Activated T-helper 2 cell treated with anti-CD3 and anti-CD28 coated beads, Interferon-gamma antibody, Interleukin-2, Interleukin-4, amounts not matched to agents 10 μg/mL and 5 μg/mL and 100 μg/mL, durations not matched to agents 14 hours and 24 hours and 36 hours (primary cell): ENCODE data around the gene STX1B. TPM values are rescaled to one million over a fixed set of nuclear protein-coding genes. Genes with fewer than 3 reads are reported as not detected.
A peak's percentile ranks its signal among the peaks of the same experiment; 100 is the strongest.

Experiments used
- DNase-seq: peaks from one replicate; pipeline ENCODE4 v3.0.0; 2021; ENCODE audit warnings: low spot score
- H3K27ac Mint-ChIP-seq: one replicate; pipeline ENCODE4 v1.8.0; 2021; ENCODE audit warnings: mixed read lengths
- H3K27me3 Mint-ChIP-seq: one replicate; pipeline ENCODE4 v1.8.0; 2021; ENCODE audit warnings: low read depth, mixed read lengths
- H3K36me3 Mint-ChIP-seq: one replicate; pipeline ENCODE4 v1.8.0; 2021; ENCODE audit warnings: low read depth, mixed read lengths
- H3K4me1 Mint-ChIP-seq: one replicate; pipeline ENCODE4 v1.8.0; 2021; ENCODE audit warnings: low read depth, mixed read lengths
- H3K4me3 Mint-ChIP-seq: one replicate; pipeline ENCODE4 v1.8.0; 2021; ENCODE audit warnings: low read depth, mild to moderate bottlenecking, moderate library complexity, mixed read lengths
- H3K9me3 Mint-ChIP-seq: one replicate; pipeline ENCODE4 v1.8.0; 2021; ENCODE audit warnings: mixed read lengths
- intact Hi-C: fragments of 100-400 bp; cut with micrococcal nuclease; formaldehyde crosslinking; loops from one replicate; pipeline ENCODE4 v1.15.1; 2023
- total RNA-seq: library from RNA; stranded (reverse); gene quantifications from 2 replicates; pipeline ENCODE4 v1.2.3, GENCODE V29; 2022

STX1B gene
- total RNA-seq, 1 donor from 2014 or later: 0.57 TPM

DNA sequence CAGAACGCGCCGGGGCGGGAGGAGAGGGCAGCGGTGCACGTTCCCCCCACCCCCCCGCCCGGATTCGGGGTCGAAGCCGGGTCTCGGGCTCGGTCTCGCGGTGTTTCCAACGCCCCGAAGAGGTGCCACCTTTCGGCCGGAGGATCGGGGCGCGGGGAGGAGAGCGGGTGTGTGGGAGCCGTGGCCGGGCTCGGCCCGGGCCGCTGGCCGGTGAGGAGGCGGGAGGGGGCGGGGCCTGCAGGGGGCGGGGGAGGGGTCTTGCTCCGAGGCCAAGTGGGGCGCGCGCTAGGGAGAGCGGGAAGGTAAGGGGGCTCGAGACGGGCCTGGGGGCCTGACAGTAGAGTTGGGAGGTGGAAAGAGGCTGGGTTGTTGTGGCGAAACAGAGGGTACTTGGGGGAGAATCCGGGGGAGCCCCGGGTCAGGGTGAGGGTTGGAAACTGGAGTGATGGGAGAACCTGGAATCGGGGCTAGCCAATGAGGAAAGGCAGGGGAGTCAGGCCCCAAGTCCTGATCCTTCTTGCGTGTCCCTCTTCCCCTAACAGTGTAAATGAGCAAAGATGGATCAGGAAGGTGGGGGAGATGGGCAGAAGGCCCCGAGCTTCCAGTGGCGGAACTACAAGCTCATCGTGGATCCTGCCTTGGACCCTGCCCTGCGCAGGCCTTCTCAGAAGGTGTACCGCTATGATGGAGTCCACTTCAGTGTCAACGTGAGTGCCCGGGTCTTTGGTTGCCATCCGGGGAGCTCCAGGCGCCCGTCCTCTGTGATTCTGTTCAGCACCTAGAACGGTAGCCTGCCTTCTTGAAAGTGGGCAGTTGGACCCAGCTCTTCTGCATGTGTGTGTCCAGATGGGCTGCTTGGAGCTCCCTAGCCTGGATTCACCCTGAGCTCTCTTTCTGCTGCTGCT is 52.0 kb downstream of the STX1B start:
- DNase-seq: no peak
- peaks cover 55% of the 10 kb centered on the region for H3K36me3 Mint-ChIP-seq

GRCh38 chr16:30957456-30958174 is 52.8 kb downstream of the STX1B start, which contains the start of gene SETD1A:
Gene SETD1A, plus strand, starts transcription at chr16:30957754. Its CDS starts 978 bp downstream, at chr16:30958732.
- Mint-ChIP-seq H3K4me3 (peak within 1 kb of the TSS; percentile 95), H3K36me3 (peaks cover 49% of the 10 kb centered on the region), H3K9me3 (no peaks in the 10 kb centered on the region), H3K27ac (peak within 1 kb of the TSS; percentile 99), H3K4me1 (peaks cover 26% of the 10 kb centered on the region), H3K27me3 (no peaks in the 10 kb centered on the region)
- DNase-seq: peak; percentile 94
- intact Hi-C loops: loop anchor here (1.0 to 10.0 kb wide), 7 partner anchors 34 to 920 kb away; partner anchors contain the start of genes ARMC5, CFAP119, FBXL19 and FUS

More for the DNA sequence above, 52.0 kb downstream of the STX1B start:
- Mint-ChIP-seq H3K27me3 (no peaks in the 10 kb centered on the region), H3K4me3 (peak overlapping the region; percentile 93), H3K27ac (peak overlapping the region; percentile 88), H3K9me3 (no peaks in the 10 kb centered on the region), H3K4me1 (peaks cover 26% of the 10 kb centered on the region)
- intact Hi-C loops: loop anchor here (5.0 to 10.0 kb wide), 2 partner anchors 226 to 919 kb away; partner anchors contain the start of gene FUS

- Mint-ChIP-seq H3K36me3 (peaks cover 42% of the 10 kb centered on the region), H3K4me3 (peak overlapping the region; percentile 95), H3K9me3 (no peaks in the 10 kb centered on the region), H3K27me3 (no peaks in the 10 kb centered on the region), H3K27ac (peak overlapping the region; percentile 99), H3K4me1 (peaks cover 26% of the 10 kb centered on the region)
- intact Hi-C loops: loop anchor here (1.0 to 10.0 kb wide), 7 partner anchors 34 to 920 kb away; partner anchors contain the start of genes ARMC5, CFAP119, FBXL19 and FUS
- DNase-seq: peak; percentile 81
Observed at GRCh38 chr16:30956601-30957455, 53.6 kb downstream of the STX1B start.

DNA sequence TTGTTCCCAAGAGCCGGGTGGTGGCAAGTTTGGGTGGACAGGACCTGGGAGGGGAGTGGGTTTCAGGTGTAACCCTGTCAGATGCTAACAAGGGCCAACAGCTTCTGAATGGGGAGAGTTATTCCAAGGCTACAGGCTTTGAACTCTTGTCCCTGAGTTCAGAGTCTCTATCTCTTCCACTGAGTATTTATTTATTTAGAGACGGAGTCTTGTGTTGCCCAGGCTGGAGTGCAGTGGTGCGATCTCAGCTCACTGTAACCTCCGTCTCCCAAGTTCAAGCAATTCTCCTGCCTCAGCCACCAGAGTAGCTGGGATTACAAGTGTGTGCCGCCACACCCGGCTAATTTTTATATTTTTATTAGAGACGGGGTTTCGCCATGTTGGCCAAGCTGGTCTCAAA is 55.4 kb downstream of the STX1B start:
- intact Hi-C loops: loop anchor here (5.0 to 10.0 kb wide), 2 partner anchors 230 to 922 kb away; partner anchors contain the start of gene FUS
- no peak overlapping the region for H3K4me3 Mint-ChIP-seq

GRCh38 chr16:30953511-30954124 is 56.8 kb downstream of the STX1B start:
- Mint-ChIP-seq H3K9me3 (no peaks in the 10 kb centered on the region), H3K27ac (no peak overlapping the region), H3K27me3 (no peaks in the 10 kb centered on the region), H3K36me3 (peaks cover 13% of the 10 kb centered on the region), H3K4me3 (no peak overlapping the region), H3K4me1 (peaks cover 21% of the 10 kb centered on the region)
- intact Hi-C loops: loop anchor here (10.0 kb wide), 1 partner anchor 231 kb away; the partner anchor contains the start of gene FUS
- peak; percentile 42 for DNase-seq

More for the DNA sequence above, 55.4 kb downstream of the STX1B start:
- Mint-ChIP-seq H3K27ac (peak overlapping the region; percentile 42), H3K9me3 (no peaks in the 10 kb centered on the region), H3K36me3 (peaks cover 26% of the 10 kb centered on the region), H3K27me3 (no peaks in the 10 kb centered on the region), H3K4me1 (peaks cover 32% of the 10 kb centered on the region)
- no peak for DNase-seq

DNA sequence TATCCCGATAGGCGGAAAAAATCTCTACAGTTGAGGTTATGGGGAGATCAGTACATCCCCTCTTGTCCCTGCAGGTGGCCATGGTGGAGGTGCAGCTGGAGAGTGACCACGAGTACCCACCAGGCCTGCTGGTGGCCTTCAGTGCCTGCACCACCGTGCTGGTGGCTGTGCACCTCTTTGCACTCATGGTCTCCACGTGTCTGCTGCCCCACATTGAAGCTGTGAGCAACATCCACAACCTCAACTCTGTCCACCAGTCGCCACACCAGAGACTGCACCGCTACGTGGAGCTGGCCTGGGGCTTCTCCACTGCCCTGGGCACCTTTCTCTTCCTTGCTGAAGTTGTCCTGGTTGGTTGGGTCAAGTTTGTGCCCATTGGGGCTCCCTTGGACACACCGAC is 57.3 kb downstream of the STX1B start:
- H3K27me3 Mint-ChIP-seq: no peaks in the 10 kb centered on the region
- no peak for DNase-seq
- no peaks in the 10 kb centered on the region for H3K9me3 Mint-ChIP-seq
- no peak overlapping the region for H3K27ac Mint-ChIP-seq
- H3K4me1 Mint-ChIP-seq: peaks cover 18% of the 10 kb centered on the region
- intact Hi-C loops: loop anchor here (10.0 kb wide), 1 partner anchor 232 kb away; the partner anchor contains the start of gene FUS
- peaks cover 10% of the 10 kb centered on the region for H3K36me3 Mint-ChIP-seq
- no peak overlapping the region for H3K4me3 Mint-ChIP-seq

- peaks cover 15% of the 10 kb centered on the region for H3K36me3 Mint-ChIP-seq
- intact Hi-C loops: loop anchor here (10.0 kb wide), 1 partner anchor 233 kb away; the partner anchor contains the start of gene FUS
- H3K27me3 Mint-ChIP-seq: no peaks in the 10 kb centered on the region
- H3K4me1 Mint-ChIP-seq: peaks cover 18% of the 10 kb centered on the region
- DNase-seq: no peak
- H3K27ac Mint-ChIP-seq: no peak overlapping the region
- no peaks in the 10 kb centered on the region for H3K9me3 Mint-ChIP-seq
- H3K4me3 Mint-ChIP-seq: peak overlapping the region; percentile 21
Observed at GRCh38 chr16:30951750-30952149, 58.7 kb downstream of the STX1B start.

DNA sequence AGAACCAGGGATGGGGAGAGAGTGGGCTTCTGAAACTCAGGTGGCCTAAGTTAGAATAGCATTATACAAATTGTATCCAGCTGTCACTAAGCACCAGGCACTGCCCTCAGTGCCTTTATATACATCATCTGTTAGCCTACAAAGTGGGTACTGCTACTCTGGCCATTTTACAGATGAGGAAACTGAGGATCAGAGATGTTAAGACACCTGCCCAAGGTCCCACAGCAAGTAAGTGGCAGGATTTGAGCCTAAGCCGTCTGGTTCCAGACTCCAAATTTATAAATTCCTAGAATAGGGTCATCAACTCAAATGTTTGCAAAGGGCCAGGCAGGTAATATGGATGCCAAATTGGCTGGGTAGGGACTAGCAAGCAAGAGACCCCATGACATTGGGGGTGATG is 59.2 kb downstream of the STX1B start:
- intact Hi-C loops: loop anchor here (10.0 kb wide), 1 partner anchor 234 kb away; the partner anchor contains the start of gene FUS
- peaks cover 16% of the 10 kb centered on the region for H3K36me3 Mint-ChIP-seq
- H3K27ac Mint-ChIP-seq: no peak overlapping the region
- no peaks in the 10 kb centered on the region for H3K9me3 Mint-ChIP-seq
- no peaks in the 10 kb centered on the region for H3K27me3 Mint-ChIP-seq
- H3K4me3 Mint-ChIP-seq: peak overlapping the region; percentile 13
- peaks cover 14% of the 10 kb centered on the region for H3K4me1 Mint-ChIP-seq
- DNase-seq: no peak

- Mint-ChIP-seq H3K36me3 (peaks cover 14% of the 10 kb centered on the region), H3K9me3 (no peaks in the 10 kb centered on the region), H3K27ac (peak overlapping the region; percentile 80), H3K27me3 (no peaks in the 10 kb centered on the region), H3K4me1 (peaks cover 12% of the 10 kb centered on the region), H3K4me3 (peak overlapping the region; percentile 87)
- DNase-seq: no peak
- intact Hi-C loops: loop anchor here (10.0 kb wide), 1 partner anchor 234 kb away; the partner anchor contains the start of gene FUS
Observed at GRCh38 chr16:30950516-30951065, 59.8 kb downstream of the STX1B start.

DNA sequence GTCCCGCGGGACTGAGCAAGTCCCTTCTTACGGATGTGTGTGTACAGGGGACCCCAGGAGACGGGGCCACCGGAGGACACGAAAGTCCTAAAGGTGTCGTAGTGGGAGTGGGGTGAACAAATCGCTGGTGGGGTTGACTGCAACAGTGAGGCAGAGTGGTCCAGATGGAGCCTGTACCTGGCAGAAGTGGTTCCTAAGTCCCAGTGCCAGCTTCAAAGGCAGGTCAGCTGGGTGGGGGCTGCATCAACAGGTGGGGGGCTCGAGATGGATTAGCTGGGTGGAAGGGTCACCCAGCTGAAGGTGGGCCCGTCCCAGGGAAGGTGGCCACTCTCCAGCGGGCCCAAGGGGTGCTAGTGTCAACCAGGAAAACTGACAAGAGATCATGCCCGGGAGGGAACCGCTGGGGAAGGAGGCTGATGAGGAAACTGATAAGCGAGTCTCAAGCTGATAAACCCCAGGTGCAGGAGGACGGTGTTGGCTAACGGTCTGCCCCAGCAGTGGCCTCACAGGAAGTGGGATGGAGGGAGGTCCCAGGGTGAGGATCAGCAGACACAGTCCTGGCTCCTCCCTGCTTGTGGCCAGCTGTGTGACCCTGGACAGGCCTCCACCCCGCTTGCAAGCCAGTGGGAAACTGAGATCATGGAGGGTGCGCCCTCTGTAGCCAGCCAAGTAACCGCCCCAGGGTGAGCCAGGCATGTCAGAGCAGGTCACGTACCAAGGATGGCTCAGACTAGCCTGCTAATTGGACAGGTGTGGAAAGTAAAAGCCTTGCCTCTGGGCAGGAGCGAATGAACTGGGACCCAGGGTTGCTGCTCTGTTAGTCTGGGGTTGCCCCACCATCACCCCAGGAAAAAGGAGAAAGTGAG is 60.6 kb downstream of the STX1B start:
- intact Hi-C loops: loop anchor here (10.0 kb wide), 1 partner anchor 235 kb away; the partner anchor contains the start of gene FUS
- Mint-ChIP-seq H3K36me3 (peaks cover 14% of the 10 kb centered on the region), H3K27me3 (no peaks in the 10 kb centered on the region), H3K9me3 (no peaks in the 10 kb centered on the region), H3K4me3 (peak overlapping the region; percentile 87), H3K4me1 (peaks cover 12% of the 10 kb centered on the region), H3K27ac (peak overlapping the region; percentile 80)
- DNase-seq: peak; percentile 59
